Skeletal muscle tissue (tissue), 4 donors: ENCODE measurements around the gene LRRC61. TPM values are rescaled to one million over a fixed set of nuclear protein-coding genes. Genes with fewer than 3 reads are reported as not detected.

Experiments
- H3K27ac ChIP-seq: one replicate; pipeline ENCODE4 v1.7.0; 2013; ENCODE audit warnings: mild to moderate bottlenecking, low read depth, low read length, inconsistent platforms
- H3K27me3 ChIP-seq, 3 donors: one replicate each; pipeline ENCODE4 v1.7.0; 2013; ENCODE audit warnings: low read length in 3 of 3; ENCODE audit not compliant: control insufficient read depth in 3 of 3, insufficient read depth in 3 of 3
- H3K36me3 ChIP-seq, 3 donors: one replicate each; pipeline ENCODE4 v1.7.0; 2013; ENCODE audit warnings: low read length in 3 of 3; ENCODE audit not compliant: control insufficient read depth in 3 of 3, insufficient read depth in 3 of 3
- H3K4me1 ChIP-seq, 3 donors: one replicate each; pipeline ENCODE4 v1.7.0; 2013; ENCODE audit warnings: low read length in 3 of 3, mild to moderate bottlenecking in 3 of 3; ENCODE audit not compliant: control insufficient read depth in 3 of 3, insufficient read depth in 3 of 3
- H3K4me3 ChIP-seq, 3 donors: one replicate each; pipeline ENCODE4 v1.7.0; 2013; ENCODE audit warnings: low read length in 3 of 3
- H3K9ac ChIP-seq, 3 donors: one replicate each; pipeline ENCODE4 v1.7.0; 2013; ENCODE audit warnings: low read length in 3 of 3, mild to moderate bottlenecking in 3 of 3, moderate library complexity in 2 of 3, low read depth in 1 of 3
- H3K9me3 ChIP-seq, 3 donors: one replicate each; pipeline ENCODE4 v1.7.0; 2013; ENCODE audit warnings: low read length in 3 of 3; ENCODE audit not compliant: control insufficient read depth in 3 of 3
- total RNA-seq: library from RNA; depleted of rRNA; stranded (reverse); fragments of >200 nt; gene quantifications from one replicate; pipeline ENCODE4 v1.2.3, GENCODE V29; 2014
- donor health status: Osteomylitis.

The LRRC61 gene
- total RNA-seq, 1 donor from 2014 or later, result 5.7 TPM

- H3K27me3 ChIP-seq, result no peaks in the 10 kb centered on the region
- no peaks in the 10 kb centered on the region for H3K9me3 ChIP-seq
- H3K4me1 ChIP-seq, result peaks cover 36 to 72% (median 69%) of the 10 kb centered on the region in 3 donors
- peaks cover 31 to 42% (median 38%) of the 10 kb centered on the region in 3 donors for H3K36me3 ChIP-seq
- H3K4me3 ChIP-seq, result no peak overlapping the region
- peak overlapping the region in 1 of 3 donors; percentile 50 for H3K9ac ChIP-seq
- H3K27ac ChIP-seq, result peak overlapping the region; percentile 13
Observed at GRCh38 chr7:150374026-150374425, 50.9 kb downstream of the LRRC61 start.

GRCh38 chr7:150374472-150374871 is 51.3 kb downstream of the LRRC61 start:
- Histone ChIP-seq H3K4me1 (peaks cover 33 to 70% (median 67%) of the 10 kb centered on the region in 3 donors), H3K9me3 (no peaks in the 10 kb centered on the region), H3K27ac (no peak overlapping the region), H3K9ac (peak overlapping the region in 1 of 3 donors; percentile 50), H3K4me3 (no peak overlapping the region), H3K27me3 (no peaks in the 10 kb centered on the region), H3K36me3 (peaks cover 31 to 41% (median 38%) of the 10 kb centered on the region in 3 donors)

GRCh38 chr7:150375662-150376521 is 52.7 kb downstream of the LRRC61 start:
- H3K4me3 ChIP-seq, result no peak overlapping the region
- H3K9me3 ChIP-seq, result no peaks in the 10 kb centered on the region
- no peak overlapping the region for H3K27ac ChIP-seq
- H3K36me3 ChIP-seq, result peaks cover 24 to 29% (median 28%) of the 10 kb centered on the region in 3 donors
- H3K27me3 ChIP-seq, result no peaks in the 10 kb centered on the region
- peak overlapping the region in 2 of 3 donors; percentile 2 to 34 for H3K9ac ChIP-seq
- H3K4me1 ChIP-seq, result peaks cover 30 to 67% (median 62%) of the 10 kb centered on the region in 3 donors

GRCh38 chr7:150376560-150376959 is 53.4 kb downstream of the LRRC61 start:
- peaks cover 30 to 62% (median 57%) of the 10 kb centered on the region in 3 donors for H3K4me1 ChIP-seq

GRCh38 chr7:150377196-150377595 is 54.0 kb downstream of the LRRC61 start:
- H3K27ac ChIP-seq, result peak overlapping the region; percentile 97
- H3K27me3 ChIP-seq, result no peaks in the 10 kb centered on the region
- peaks cover 30 to 62% (median 57%) of the 10 kb centered on the region in 3 donors for H3K4me1 ChIP-seq
- peaks cover 19 to 22% (median 19%) of the 10 kb centered on the region in 3 donors for H3K36me3 ChIP-seq
- no peak overlapping the region for H3K4me3 ChIP-seq
- H3K9ac ChIP-seq, result peak overlapping the region in 2 of 3 donors; percentile 14 to 99
- no peaks in the 10 kb centered on the region for H3K9me3 ChIP-seq

More at GRCh38 chr7:150376560-150376959, 53.4 kb downstream of the LRRC61 start:
- H3K9me3 ChIP-seq, result no peaks in the 10 kb centered on the region
- no peaks in the 10 kb centered on the region for H3K27me3 ChIP-seq
- H3K9ac ChIP-seq, result peak overlapping the region in 2 of 3 donors; percentile 2 to 34
- H3K4me3 ChIP-seq, result no peak overlapping the region
- H3K36me3 ChIP-seq, result peaks cover 20 to 23% (median 23%) of the 10 kb centered on the region in 3 donors
- no peak overlapping the region for H3K27ac ChIP-seq

GRCh38 chr7:150377635-150378034 is 54.5 kb downstream of the LRRC61 start:
- H3K4me1 ChIP-seq, result peaks cover 30 to 64% (median 61%) of the 10 kb centered on the region in 3 donors

GRCh38 chr7:150378115-150378852 is 55.1 kb downstream of the LRRC61 start:
- Histone ChIP-seq H3K9ac (peak overlapping the region; percentile 95 to 99 (median 96)), H3K9me3 (no peaks in the 10 kb centered on the region), H3K27me3 (no peaks in the 10 kb centered on the region), H3K4me1 (peaks cover 26 to 61% (median 55%) of the 10 kb centered on the region in 3 donors), H3K27ac (peak overlapping the region; percentile 97), H3K36me3 (peaks cover 8 to 13% (median 12%) of the 10 kb centered on the region in 3 donors), H3K4me3 (peak overlapping the region; percentile 82 to 89 (median 86))

More at GRCh38 chr7:150377635-150378034, 54.5 kb downstream of the LRRC61 start:
- Histone ChIP-seq H3K36me3 (peaks cover 15 to 18% (median 18%) of the 10 kb centered on the region in 3 donors), H3K9ac (peak overlapping the region in 2 of 3 donors; percentile 96 to 99), H3K9me3 (no peaks in the 10 kb centered on the region), H3K27me3 (no peaks in the 10 kb centered on the region), H3K27ac (peak overlapping the region; percentile 97), H3K4me3 (no peak overlapping the region)

- peaks cover 4 to 8% (median 5%) of the 10 kb centered on the region in 3 donors for H3K36me3 ChIP-seq
- no peaks in the 10 kb centered on the region for H3K9me3 ChIP-seq
- H3K27me3 ChIP-seq, result no peaks in the 10 kb centered on the region
- peak within 1 kb of the TSS; percentile 95 to 99 (median 96) for H3K9ac ChIP-seq
- H3K27ac ChIP-seq, result peak within 1 kb of the TSS; percentile 97
- peak within 1 kb of the TSS; percentile 82 to 89 (median 86) for H3K4me3 ChIP-seq
- H3K4me1 ChIP-seq, result peaks cover 23 to 57% (median 50%) of the 10 kb centered on the region in 3 donors
Observed at GRCh38 chr7:150378853-150379440, 55.8 kb downstream of the LRRC61 start, which contains the start of gene ZNF775. ZNF775 (plus strand) TSS chr7:150379330; CDS start chr7:150388471, 9,141 bp downstream.
